Fibroblast of mammary gland (primary cell): Measurements from ENCODE around the gene PTGS2.

Experiments
- DNase-seq: peaks from one replicate; pipeline ENCODE4 v3.0.0-alpha.2; 2010; ENCODE audit warnings: low read depth
- H3K4me3 ChIP-seq: 2 replicates; pipeline ENCODE4 v1.5.1; 2011; ENCODE audit warnings: low read depth, mild to moderate bottlenecking, low read length, moderate library complexity; ENCODE audit not compliant: control insufficient read depth
- CTCF ChIP-seq: conservative IDR thresholded peaks from 2 replicates; pipeline ENCODE4 v1.5.1; 2011; ENCODE audit warnings: low read depth, low read length, inconsistent platforms; ENCODE audit not compliant: control insufficient read depth, insufficient read depth

Gene PTGS2

GRCh38 chr1:186680245-186681061 lies at the start of gene PTGS2:
Gene PTGS2, minus strand, starts transcription at chr1:186680423. Its CDS starts 133 bp downstream, at chr1:186680290.
- H3K4me3 ChIP-seq = peak within 1 kb of the TSS; percentile 73
- peak; percentile 44 for TF ChIP-seq CTCF
- peak; percentile 95 for DNase-seq

GRCh38 chr1:186722711-186723309 lies 42.6 kb upstream of the PTGS2 start:
- peak; percentile 75 for TF ChIP-seq CTCF
- DNase-seq = peak; percentile 59
- H3K4me3 ChIP-seq = no peak overlapping the region

GRCh38 chr1:186717286-186717685 lies 37.1 kb upstream of the PTGS2 start:
- no peak for TF ChIP-seq CTCF
- H3K4me3 ChIP-seq = no peak overlapping the region

GRCh38 chr1:186715887-186716809 lies 35.9 kb upstream of the PTGS2 start:
- H3K4me3 ChIP-seq = no peak overlapping the region
- DNase-seq = peak; percentile 30
- TF ChIP-seq CTCF = no peak

More at GRCh38 chr1:186717286-186717685, 37.1 kb upstream of the PTGS2 start:
- no peak for DNase-seq

GRCh38 chr1:186710696-186711095 lies 30.5 kb upstream of the PTGS2 start:
- TF ChIP-seq CTCF = no peak
- H3K4me3 ChIP-seq = no peak overlapping the region
- DNase-seq = no peak

- TF ChIP-seq CTCF = no peak
- peak; percentile 54 for DNase-seq
- H3K4me3 ChIP-seq = no peak overlapping the region
These were observed 28.5 kb upstream of the PTGS2 start for GRCh38 chr1:186708694-186709097.
